ENCODE results near the gene RAVER2. TPM values are rescaled to one million over a fixed set of nuclear protein-coding genes. Genes with fewer than 3 reads are reported as not detected.

RAVER2 gene
- total and polyA plus RNA-seq, 2 donors (not counting 1 experiment from before 2014, with no cell fraction given) = 0.82 to 1.4 TPM

GRCh38 chr1:64721576-64722145, 23.2 kb upstream of the RAVER2 start:
- Histone ChIP-seq H3K79me2 (ENCODE audit: control insufficient read depth, insufficient read depth, low read length) (no peaks in the 10 kb centered on the region), H4K20me1 (ENCODE audit: control insufficient read depth, insufficient read depth, low read length, poor library complexity, severe bottlenecking) (no peaks in the 10 kb centered on the region), H3K27me3 (replicated peaks in 1 of 4; ENCODE audit: control extremely low read depth in 1 of 4, control insufficient read depth in 3 of 4, insufficient read depth in 4 of 4, low read length in 3 of 4) (peaks cover 0 to 9% (median 3%) of the 10 kb centered on the region in 4 experiments), H3K4me2 (replicated peaks; ENCODE audit: low read depth, low read length, poor library complexity, severe bottlenecking) (no peak overlapping the region), H3K9ac (ENCODE audit: low read length) (no peak overlapping the region), H3K4me1 (ENCODE audit: control insufficient read depth in 2 of 2, insufficient read depth in 2 of 2, low read length in 2 of 2) (no peaks in the 10 kb centered on the region), H3K4me3 (ENCODE audit: control extremely low read depth in 1 of 5, extremely low read depth in 1 of 5, insufficient read depth in 1 of 5, low read depth in 2 of 5, low read length in 4 of 5) (no peak overlapping the region), H3K36me3 (replicated peaks in 1 of 2; ENCODE audit: control extremely low read depth in 1 of 2, control insufficient read depth in 1 of 2, extremely low read depth in 1 of 2, insufficient read depth in 2 of 2, low read length in 1 of 2) (no peaks in the 10 kb centered on the region), H3K27ac (ENCODE audit: low read length in 2 of 2) (no peak overlapping the region), H3K9me3 (ENCODE audit: control extremely low read depth in 1 of 3, control insufficient read depth in 2 of 3, insufficient read depth in 1 of 3, low read length in 2 of 3) (peaks cover 0 to 4% (median 0%) of the 10 kb centered on the region in 3 donors), H2AFZ (ENCODE audit: insufficient read depth, low read depth, low read length, poor library complexity, severe bottlenecking) (no peak overlapping the region)
- H3K9me3 Mint-ChIP-seq (ENCODE audit: insufficient read depth) = peaks cover 2% of the 10 kb centered on the region
- intact Hi-C loops (cut with micrococcal nuclease) = no loop called here
- ChIA-PET CTCF (interaction anchor here (1.8 kb wide), 1 partner anchor 9 kb away, joined by 3 read pairs; no protein-coding TSS in a partner anchor), POLR2A (no interaction called here)
- H3K27ac Mint-ChIP-seq = no peak overlapping the region
- no peak for ATAC-seq (ENCODE audit: low read depth)
- H3K27me3 Mint-ChIP-seq = peaks cover 53% of the 10 kb centered on the region
- no peak for DNase-seq
- H3K4me3 Mint-ChIP-seq = no peak overlapping the region
- TF ChIP-seq, protein P1, sequence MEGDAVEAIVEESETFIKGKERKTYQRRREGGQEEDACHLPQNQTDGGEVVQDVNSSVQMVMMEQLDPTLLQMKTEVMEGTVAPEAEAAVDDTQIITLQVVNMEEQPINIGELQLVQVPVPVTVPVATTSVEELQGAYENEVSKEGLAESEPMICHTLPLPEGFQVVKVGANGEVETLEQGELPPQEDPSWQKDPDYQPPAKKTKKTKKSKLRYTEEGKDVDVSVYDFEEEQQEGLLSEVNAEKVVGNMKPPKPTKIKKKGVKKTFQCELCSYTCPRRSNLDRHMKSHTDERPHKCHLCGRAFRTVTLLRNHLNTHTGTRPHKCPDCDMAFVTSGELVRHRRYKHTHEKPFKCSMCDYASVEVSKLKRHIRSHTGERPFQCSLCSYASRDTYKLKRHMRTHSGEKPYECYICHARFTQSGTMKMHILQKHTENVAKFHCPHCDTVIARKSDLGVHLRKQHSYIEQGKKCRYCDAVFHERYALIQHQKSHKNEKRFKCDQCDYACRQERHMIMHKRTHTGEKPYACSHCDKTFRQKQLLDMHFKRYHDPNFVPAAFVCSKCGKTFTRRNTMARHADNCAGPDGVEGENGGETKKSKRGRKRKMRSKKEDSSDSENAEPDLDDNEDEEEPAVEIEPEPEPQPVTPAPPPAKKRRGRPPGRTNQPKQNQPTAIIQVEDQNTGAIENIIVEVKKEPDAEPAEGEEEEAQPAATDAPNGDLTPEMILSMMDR (IDR thresholded peaks at IDR 0.05) = no peak
- TF ChIP-seq EZH2 (IDR thresholded peaks at IDR 0.05; ENCODE audit: borderline replicate concordance, insufficient read depth, low read depth, low read length, poor library complexity, severe bottlenecking) = no peak
- WGBS (ENCODE audit: insufficient coverage) = 100% methylated on average over 1 of the region's 2 CpGs
- H3K4me1 Mint-ChIP-seq = no peaks in the 10 kb centered on the region

- no peak overlapping the region for H3K4me2 ChIP-seq (replicated peaks; ENCODE audit: low read depth, low read length, poor library complexity, severe bottlenecking)
- Mint-ChIP-seq H3K9me3 (ENCODE audit: insufficient read depth) (no peaks in the 10 kb centered on the region), H3K27me3 (peaks cover 22% of the 10 kb centered on the region), H3K4me3 (no peak overlapping the region), H3K27ac (no peak overlapping the region), H3K4me1 (no peaks in the 10 kb centered on the region)
- no peak for DNase-seq
- ChIA-PET POLR2A (no interaction called here), CTCF (interaction anchor here (1.6 kb wide), 1 partner anchor 51 kb away, joined by 5 read pairs; no protein-coding TSS in a partner anchor)
- H3K4me3 ChIP-seq (ENCODE audit: control extremely low read depth in 1 of 5, extremely low read depth in 1 of 5, insufficient read depth in 1 of 5, low read depth in 2 of 5, low read length in 4 of 5) = no peak overlapping the region
- no peak overlapping the region for H2AFZ ChIP-seq (ENCODE audit: insufficient read depth, low read depth, low read length, poor library complexity, severe bottlenecking)
- no CpG with 5 or more reads among the region's 1 CpG for WGBS (ENCODE audit: insufficient coverage)
- no peak overlapping the region for H3K27ac ChIP-seq (ENCODE audit: low read length in 2 of 2)
- peaks cover 0 to 4% (median 0%) of the 10 kb centered on the region in 4 experiments for H3K27me3 ChIP-seq (replicated peaks in 1 of 4; ENCODE audit: control extremely low read depth in 1 of 4, control insufficient read depth in 3 of 4, insufficient read depth in 4 of 4, low read length in 3 of 4)
- TF ChIP-seq, protein P1 (IDR thresholded peaks at IDR 0.05) = no peak
- TF ChIP-seq EZH2 (IDR thresholded peaks at IDR 0.05; ENCODE audit: borderline replicate concordance, insufficient read depth, low read depth, low read length, poor library complexity, severe bottlenecking) = no peak
- no peak overlapping the region for H3K9ac ChIP-seq (ENCODE audit: low read length)
- H4K20me1 ChIP-seq (ENCODE audit: control insufficient read depth, insufficient read depth, low read length, poor library complexity, severe bottlenecking) = no peaks in the 10 kb centered on the region
- intact Hi-C loops (cut with micrococcal nuclease) = no loop called here
- no peaks in the 10 kb centered on the region for H3K79me2 ChIP-seq (ENCODE audit: control insufficient read depth, insufficient read depth, low read length)
- no peak for ATAC-seq (ENCODE audit: low read depth)
- no peaks in the 10 kb centered on the region for H3K36me3 ChIP-seq (replicated peaks in 1 of 2; ENCODE audit: control extremely low read depth in 1 of 2, control insufficient read depth in 1 of 2, extremely low read depth in 1 of 2, insufficient read depth in 2 of 2, low read length in 1 of 2)
- no peaks in the 10 kb centered on the region for H3K4me1 ChIP-seq (ENCODE audit: control insufficient read depth in 2 of 2, insufficient read depth in 2 of 2, low read length in 2 of 2)
- H3K9me3 ChIP-seq (ENCODE audit: control extremely low read depth in 1 of 3, control insufficient read depth in 2 of 3, insufficient read depth in 1 of 3, low read length in 2 of 3) = no peaks in the 10 kb centered on the region
Measured at GRCh38 chr1:64727861-64728260, 17.0 kb upstream of the RAVER2 start.
